ENCODE measurements around the gene RRP1B. TPM values are rescaled to one million over a fixed set of nuclear protein-coding genes. Genes with fewer than 3 reads are reported as not detected.
"Not testable (repeated sequence)": the region's sequence is repeated elsewhere in the genome, so short reads cannot be mapped to it uniquely, and the experiment has no call there.

RRP1B gene
- total and polyA plus RNA-seq, 2 of the 13 experiments (the other 11 are each of a cell fraction or from before 2014, with no cell fraction given) = 16.3 to 46.2 TPM

GRCh38 chr21:43616861-43617260 lies 42.5 kb upstream of the RRP1B start:
- intact Hi-C loops (cut with micrococcal nuclease; ENCODE audit: unreplicated experiment); H4K20me1 ChIP-seq (ENCODE audit: insufficient read depth, low read length); H3K4me2 ChIP-seq (ENCODE audit: low read depth, low read length); H3K4me3 ChIP-seq (replicated peaks in 1 of 3; ENCODE audit: insufficient read depth in 1 of 3, low read depth in 2 of 3, low read length in 3 of 3); H3K36me3 ChIP-seq (replicated peaks in 1 of 2; ENCODE audit: control insufficient read depth in 1 of 2, insufficient read depth in 2 of 2, low read length in 2 of 2); ATAC-seq; POLR2A ChIA-PET; in situ Hi-C loops (cut with HindIII; ENCODE audit: extremely low pct_ligation_motif_present, low pct_unique_long_range_greater_than_20kb); H3K4me1 ChIP-seq (ENCODE audit: insufficient read depth, low read length); DNase-seq (ENCODE audit: low spot score); BruUV-seq (replicated peaks); H3K79me2 ChIP-seq (ENCODE audit: insufficient read depth, low read length); H3K27ac ChIP-seq (ENCODE audit: extremely low read length, insufficient read depth, low read length); FAIRE-seq; H3K27me3 ChIP-seq (ENCODE audit: control insufficient read depth in 1 of 2, insufficient read depth in 2 of 2, low read length in 2 of 2); H3K9ac ChIP-seq (ENCODE audit: insufficient read depth, low read depth, low read length); CTCF ChIA-PET (ENCODE audit: low intra/inter-chr PET ratio, low total read pairs); H2AFZ ChIP-seq (ENCODE audit: low read length): not testable (repeated sequence)
- 74% methylated on average over 3 of the region's 3 CpGs for WGBS (ENCODE audit: low lambda C conversion rate)
- peaks cover 13% of the 10 kb centered on the region for H3K9me3 ChIP-seq (ENCODE audit: low read length)

GRCh38 chr21:43618940-43619339 lies 40.4 kb upstream of the RRP1B start:
- Histone ChIP-seq H3K27me3 (ENCODE audit: control insufficient read depth in 1 of 2, insufficient read depth in 2 of 2, low read length in 2 of 2) (no peaks in the 10 kb centered on the region), H2AFZ (ENCODE audit: low read length) (no peak overlapping the region), H3K4me2 (ENCODE audit: low read depth, low read length) (no peak overlapping the region), H4K20me1 (ENCODE audit: insufficient read depth, low read length) (no peaks in the 10 kb centered on the region), H3K36me3 (replicated peaks in 1 of 2; ENCODE audit: control insufficient read depth in 1 of 2, insufficient read depth in 2 of 2, low read length in 2 of 2) (no peaks in the 10 kb centered on the region), H3K4me3 (replicated peaks in 1 of 3; ENCODE audit: insufficient read depth in 1 of 3, low read depth in 2 of 3, low read length in 3 of 3) (no peak overlapping the region), H3K4me1 (ENCODE audit: insufficient read depth, low read length) (no peaks in the 10 kb centered on the region), H3K9me3 (ENCODE audit: low read length) (peaks cover 13% of the 10 kb centered on the region), H3K27ac (ENCODE audit: extremely low read length, insufficient read depth, low read length) (no peak overlapping the region), H3K79me2 (ENCODE audit: insufficient read depth, low read length) (no peaks in the 10 kb centered on the region), H3K9ac (ENCODE audit: insufficient read depth, low read depth, low read length) (no peak overlapping the region)
- ChIA-PET POLR2A (interaction anchor here (1.8 kb wide), 1 partner anchor 27 kb away, joined by 4 read pairs; no protein-coding TSS in a partner anchor), CTCF (ENCODE audit: low intra/inter-chr PET ratio, low total read pairs) (no interaction called here)
- 96% methylated on average over 4 of the region's 4 CpGs for WGBS (ENCODE audit: low lambda C conversion rate)
- in situ Hi-C loops (cut with HindIII; ENCODE audit: extremely low pct_ligation_motif_present, low pct_unique_long_range_greater_than_20kb) = no loop called here
- DNase-seq (ENCODE audit: low spot score) = no peak
- FAIRE-seq = no peak
- no peak for ATAC-seq
- no peak for TF ChIP-seq DR1 (CRISPR knock-in tag; IDR thresholded peaks at IDR 0.05)
- no peak for TF ChIP-seq MAF1 (CRISPR knock-in tag; IDR thresholded peaks at IDR 0.05; ENCODE audit: borderline replicate concordance)
- no peak for TF ChIP-seq SOX13 (IDR thresholded peaks at IDR 0.05)
- no peak for TF ChIP-seq SOX13 (CRISPR knock-in tag; conservative IDR thresholded peaks at IDR 0.05 in 1 of 2, IDR thresholded peaks at IDR 0.05 in 1 of 2)
- TF ChIP-seq CHD2 (IDR thresholded peaks at IDR 0.05; ENCODE audit: low read depth, low read length) = no peak
- no peak for TF ChIP-seq RARG (CRISPR knock-in tag; IDR thresholded peaks at IDR 0.05; ENCODE audit: low read depth)
- no peak for TF ChIP-seq NR2F2 (IDR thresholded peaks at IDR 0.05; ENCODE audit: borderline replicate concordance, low read depth)
- TF ChIP-seq PHF8 (CRISPR knock-in tag; IDR thresholded peaks at IDR 0.05) = no peak
- TF ChIP-seq ZFYVE20 (CRISPR knock-in tag; IDR thresholded peaks at IDR 0.05; ENCODE audit: borderline replicate concordance, low read depth) = no peak
- no peak for TF ChIP-seq ZNF496 (CRISPR knock-in tag; IDR thresholded peaks at IDR 0.05; ENCODE audit: insufficient replicate concordance)
- no peak for TF ChIP-seq ZBTB1 (CRISPR knock-in tag; IDR thresholded peaks at IDR 0.05; ENCODE audit: borderline replicate concordance)
- TF ChIP-seq MBNL3 (CRISPR knock-in tag; conservative IDR thresholded peaks at IDR 0.05) = no peak
- TF ChIP-seq MXD3 (CRISPR knock-in tag; IDR thresholded peaks at IDR 0.05) = no peak
- no peak for TF ChIP-seq ZZZ3 (CRISPR knock-in tag; IDR thresholded peaks at IDR 0.05; ENCODE audit: borderline replicate concordance)
- no peak for TF ChIP-seq JUND (CRISPR knock-in tag; IDR thresholded peaks at IDR 0.05)
- TF ChIP-seq SKIL (CRISPR knock-in tag; IDR thresholded peaks at IDR 0.05; ENCODE audit: borderline replicate concordance) = no peak
- no TSS peak for BruUV-seq (replicated peaks)
- intact Hi-C loops (cut with micrococcal nuclease; ENCODE audit: unreplicated experiment) = no loop called here
